Left ventricle myocardium inferior (tissue), 1 donor: ENCODE data around the gene DBX1. TPM values are rescaled to one million over a fixed set of nuclear protein-coding genes. Genes with fewer than 3 reads are reported as not detected.

Source experiments
- DNase-seq: peaks from one replicate; pipeline ENCODE4 v3.0.0-alpha.2; 2020
- H3K27ac ChIP-seq: fragments of 200-600 bp; replicated peaks from 2 replicates; pipeline ENCODE4 v1.8.0; 2021
- H3K27me3 ChIP-seq: fragments of 200-600 bp; 2 replicates; pipeline ENCODE4 v1.8.0; 2021; ENCODE audit warnings: low read depth
- H3K36me3 ChIP-seq: fragments of 200-600 bp; 2 replicates; pipeline ENCODE4 v1.8.0; 2021
- H3K4me1 ChIP-seq: fragments of 200-600 bp; 2 replicates; pipeline ENCODE4 v1.8.0; 2021
- H3K4me3 ChIP-seq: fragments of 200-600 bp; 2 replicates; pipeline ENCODE4 v1.8.0; 2021; ENCODE audit warnings: mild to moderate bottlenecking, moderate library complexity
- H3K9me3 ChIP-seq: fragments of 200-600 bp; replicated peaks from 2 replicates; pipeline ENCODE4 v1.8.0; 2021
- intact Hi-C: fragments of 100-400 bp; cut with micrococcal nuclease; formaldehyde crosslinking; loops from one replicate; pipeline ENCODE4 v1.11.0; 2022
- total RNA-seq: library from RNA; stranded (reverse); fragmentation: NEBNext Ultra II Directional; extraction: Animal tissue kit (Norgen Biotek cat#: 25700); gene quantifications from one replicate; pipeline ENCODE4 v1.2.1, GENCODE V29; 2021
- TF ChIP-seq, protein P1 (sequence below): fragments of 200-600 bp; IDR thresholded peaks from 2 replicates; pipeline ENCODE4 v1.8.0; 2021; ENCODE audit warnings: antibody characterized with exemption, mild to moderate bottlenecking, borderline replicate concordance
- donor health status: DM: no; HTN: yes; CAD: no; lungs with severe emphysema.

The DBX1 gene
- total RNA-seq, 1 donor from 2014 or later: not detected

DNA sequence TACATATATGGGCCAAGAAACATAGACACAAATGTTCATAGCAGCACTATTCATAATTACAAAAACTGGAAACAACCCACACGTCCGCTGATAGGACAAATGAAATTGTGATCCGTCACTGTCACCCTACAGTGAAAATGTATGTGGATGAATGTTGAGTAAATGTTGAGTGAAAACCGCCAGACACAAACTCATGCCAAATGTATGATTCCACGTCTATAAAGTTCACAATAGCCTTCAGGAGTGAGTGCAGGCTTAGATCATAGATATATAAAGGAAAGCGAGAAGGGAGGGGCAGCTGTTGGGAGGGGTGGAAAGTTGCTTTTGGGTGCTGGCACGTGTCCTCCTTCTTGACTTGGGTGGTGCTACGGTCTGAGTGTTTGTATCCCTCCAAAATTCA is 33.6 kb downstream of the DBX1 start:
- H3K4me3 ChIP-seq: no peak overlapping the region
- intact Hi-C loops: loop anchor here (5.0 kb wide), 2 partner anchors 174 to 226 kb away; no protein-coding TSS in a partner anchor
- peaks cover 4% of the 10 kb centered on the region for H3K27me3 ChIP-seq
- no peaks in the 10 kb centered on the region for H3K9me3 ChIP-seq
- H3K4me1 ChIP-seq: peaks cover 1% of the 10 kb centered on the region
- no peak for DNase-seq
- TF ChIP-seq, protein P1, sequence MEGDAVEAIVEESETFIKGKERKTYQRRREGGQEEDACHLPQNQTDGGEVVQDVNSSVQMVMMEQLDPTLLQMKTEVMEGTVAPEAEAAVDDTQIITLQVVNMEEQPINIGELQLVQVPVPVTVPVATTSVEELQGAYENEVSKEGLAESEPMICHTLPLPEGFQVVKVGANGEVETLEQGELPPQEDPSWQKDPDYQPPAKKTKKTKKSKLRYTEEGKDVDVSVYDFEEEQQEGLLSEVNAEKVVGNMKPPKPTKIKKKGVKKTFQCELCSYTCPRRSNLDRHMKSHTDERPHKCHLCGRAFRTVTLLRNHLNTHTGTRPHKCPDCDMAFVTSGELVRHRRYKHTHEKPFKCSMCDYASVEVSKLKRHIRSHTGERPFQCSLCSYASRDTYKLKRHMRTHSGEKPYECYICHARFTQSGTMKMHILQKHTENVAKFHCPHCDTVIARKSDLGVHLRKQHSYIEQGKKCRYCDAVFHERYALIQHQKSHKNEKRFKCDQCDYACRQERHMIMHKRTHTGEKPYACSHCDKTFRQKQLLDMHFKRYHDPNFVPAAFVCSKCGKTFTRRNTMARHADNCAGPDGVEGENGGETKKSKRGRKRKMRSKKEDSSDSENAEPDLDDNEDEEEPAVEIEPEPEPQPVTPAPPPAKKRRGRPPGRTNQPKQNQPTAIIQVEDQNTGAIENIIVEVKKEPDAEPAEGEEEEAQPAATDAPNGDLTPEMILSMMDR: no peak
- H3K36me3 ChIP-seq: no peaks in the 10 kb centered on the region
- no peak overlapping the region for H3K27ac ChIP-seq

DNA sequence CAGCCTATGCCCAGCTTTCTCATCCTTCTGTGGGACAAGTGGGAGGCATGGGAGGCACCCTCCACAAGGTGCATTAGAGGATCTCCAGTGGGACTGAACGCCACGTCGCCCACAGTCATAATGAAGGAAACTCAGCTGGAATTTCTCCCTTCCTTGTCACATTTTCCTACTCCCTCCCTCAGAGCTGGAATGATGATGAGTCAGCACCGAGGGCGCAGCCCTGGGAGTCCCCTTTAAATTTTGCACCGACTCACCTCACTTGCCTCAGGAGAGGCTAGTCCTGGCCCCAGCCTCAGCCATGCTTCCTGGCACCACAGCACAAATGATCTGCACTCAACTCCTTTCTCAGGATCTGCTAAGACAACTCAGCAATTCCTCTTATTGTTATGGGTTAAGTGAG is 34.3 kb downstream of the DBX1 start:
- Histone ChIP-seq H3K36me3 (no peaks in the 10 kb centered on the region), H3K4me1 (no peaks in the 10 kb centered on the region), H3K27me3 (no peaks in the 10 kb centered on the region), H3K9me3 (no peaks in the 10 kb centered on the region), H3K4me3 (no peak overlapping the region), H3K27ac (no peak overlapping the region)
- DNase-seq: no peak
- intact Hi-C loops: loop anchor here (5.0 kb wide), 2 partner anchors 174 to 226 kb away; no protein-coding TSS in a partner anchor
- TF ChIP-seq, protein P1: no peak

DNA sequence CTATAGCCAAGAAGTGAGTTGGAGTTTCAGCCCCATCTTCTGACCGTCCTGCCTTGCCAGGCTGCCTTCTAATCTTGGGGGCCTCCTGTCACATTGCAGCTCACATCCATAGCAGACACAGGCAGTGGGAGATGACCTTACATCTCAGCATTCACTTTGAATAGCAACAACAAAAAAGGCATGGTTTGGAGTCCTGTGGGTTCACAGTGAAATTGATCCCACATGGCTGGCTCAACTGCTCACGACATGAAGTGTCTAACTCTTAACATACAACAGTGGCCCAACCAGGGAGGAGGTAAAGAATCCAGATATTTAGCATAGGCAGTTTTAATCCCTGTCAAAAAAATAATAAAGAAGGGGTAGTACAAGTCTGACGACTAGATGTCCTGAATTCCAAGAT is 38.1 kb downstream of the DBX1 start:
- Histone ChIP-seq H3K9me3 (no peaks in the 10 kb centered on the region), H3K27ac (no peak overlapping the region), H3K4me3 (no peak overlapping the region), H3K4me1 (no peaks in the 10 kb centered on the region), H3K36me3 (peaks cover 19% of the 10 kb centered on the region), H3K27me3 (no peaks in the 10 kb centered on the region)
- no peak for DNase-seq
- TF ChIP-seq, protein P1: no peak
- intact Hi-C loops: no loop called here

DNA sequence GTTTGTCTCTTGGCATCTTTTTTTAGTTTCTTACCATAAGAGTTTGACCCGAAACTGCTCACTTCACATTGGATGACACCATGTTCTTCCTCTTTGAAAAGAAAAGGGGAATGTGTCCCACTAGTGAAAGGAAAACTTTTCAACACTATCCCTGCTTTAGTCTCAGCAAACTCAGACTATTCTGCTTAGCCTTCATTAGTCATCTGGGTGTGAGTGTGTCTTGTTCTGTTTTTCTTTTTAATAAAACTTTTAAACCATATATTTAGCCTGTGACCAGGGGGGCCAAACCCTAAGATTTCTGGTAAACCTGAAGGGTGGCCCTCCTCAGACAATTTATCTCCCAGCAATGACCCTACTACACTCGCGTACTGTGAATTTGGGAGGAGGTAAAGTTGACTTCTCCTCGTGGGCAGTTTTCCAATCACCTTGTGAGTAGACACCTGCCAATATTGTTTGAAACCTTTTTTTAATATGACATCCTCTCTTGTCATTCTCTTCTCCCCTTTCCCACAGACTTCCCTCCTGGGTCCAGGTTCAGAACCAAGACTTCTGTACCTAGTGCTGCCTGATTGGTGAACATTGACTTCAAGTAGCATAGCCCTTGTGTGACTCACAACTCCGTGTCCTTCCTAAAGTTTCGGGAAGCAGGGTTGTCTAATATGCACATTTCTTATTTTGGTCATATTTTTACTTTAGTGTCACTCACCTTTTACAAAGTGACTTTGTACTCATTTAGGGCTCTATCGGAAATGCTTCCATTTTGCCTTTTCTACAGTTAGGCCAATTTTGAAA is 39.9 kb downstream of the DBX1 start:
- Histone ChIP-seq H3K4me1 (no peaks in the 10 kb centered on the region), H3K9me3 (no peaks in the 10 kb centered on the region), H3K27me3 (no peaks in the 10 kb centered on the region), H3K27ac (no peak overlapping the region), H3K36me3 (peaks cover 21% of the 10 kb centered on the region), H3K4me3 (no peak overlapping the region)
- DNase-seq: no peak
- TF ChIP-seq, protein P1: no peak
- intact Hi-C loops: no loop called here

DNA sequence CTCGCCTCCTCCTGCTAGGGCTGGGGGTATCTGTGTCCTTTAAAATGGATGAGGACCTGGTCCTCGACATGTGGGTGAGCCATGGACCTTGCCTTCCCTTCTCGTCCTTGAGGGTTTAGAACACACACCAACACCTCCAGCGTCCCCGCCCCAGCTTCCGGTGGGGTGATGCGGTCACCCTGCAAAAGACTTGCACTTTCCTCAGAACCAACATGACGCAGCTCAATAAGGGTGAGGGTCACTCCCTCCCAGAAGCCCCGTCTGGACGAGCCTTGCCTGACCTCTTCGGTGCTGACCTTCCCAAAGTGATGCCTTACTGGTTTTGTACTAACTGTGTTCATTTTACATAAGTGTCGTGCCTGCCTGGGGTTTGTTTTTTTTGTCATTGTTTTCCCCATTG is 41.0 kb downstream of the DBX1 start:
- peaks cover 31% of the 10 kb centered on the region for H3K36me3 ChIP-seq
- H3K4me3 ChIP-seq: no peak overlapping the region
- H3K27me3 ChIP-seq: no peaks in the 10 kb centered on the region
- no peaks in the 10 kb centered on the region for H3K4me1 ChIP-seq
- intact Hi-C loops: no loop called here
- no peaks in the 10 kb centered on the region for H3K9me3 ChIP-seq
- TF ChIP-seq, protein P1: no peak
- no peak overlapping the region for H3K27ac ChIP-seq
- DNase-seq: no peak
